Colonic mucosa (tissue), 4 donors: ENCODE measurements around the gene KIAA1755. TPM values are rescaled to one million over a fixed set of nuclear protein-coding genes. Genes with fewer than 3 reads are reported as not detected.

Experiments
- DNase-seq: peaks from one replicate; pipeline ENCODE4 v3.0.0-alpha.2; 2020
- H3K27ac ChIP-seq: fragments of 200-600 bp; one replicate; pipeline ENCODE4 v1.8.0; 2021
- H3K27me3 ChIP-seq: fragments of 200-600 bp; one replicate; pipeline ENCODE4 v1.8.0; 2021
- H3K36me3 ChIP-seq: fragments of 200-600 bp; one replicate; pipeline ENCODE4 v1.8.0; 2021
- H3K4me1 ChIP-seq: fragments of 200-600 bp; one replicate; pipeline ENCODE4 v1.8.0; 2021; ENCODE audit warnings: mild to moderate bottlenecking
- H3K4me3 ChIP-seq: fragments of 200-600 bp; one replicate; pipeline ENCODE4 v1.8.0; 2021
- H3K9ac ChIP-seq, 2 donors: one replicate each; pipeline ENCODE4 v1.7.0; 2013; ENCODE audit warnings: control low read depth in 2 of 2, low read depth in 2 of 2, low read length in 2 of 2
- H3K9me3 ChIP-seq: fragments of 200-600 bp; one replicate; pipeline ENCODE4 v1.8.0; 2021
- intact Hi-C: fragments of 100-400 bp; cut with DNase I; formaldehyde crosslinking; loops from one replicate; pipeline ENCODE4 v1.14.1; 2022
- total RNA-seq, 2 donors: library from RNA; stranded (reverse); fragmentation: NEBNext Ultra II Directional in 1 of 2; extraction: Animal tissue kit (Norgen Biotek cat#: 25700) in 1 of 2; gene quantifications; one replicate each; pipeline ENCODE4 v1.2.1, GENCODE V29; 2021
- TF ChIP-seq, protein P1 (sequence below): fragments of 200-600 bp; IDR thresholded peaks from one replicate; pipeline ENCODE4 v1.8.0; 2022; ENCODE audit warnings: antibody characterized with exemption, mild to moderate bottlenecking
- donor health status: healthy.
- donor health status: DM: no; HTN: no; CAD: no.
- donor health status: DM: no; HTN: no; CAD: no.

The KIAA1755 gene
- total RNA-seq, 2 donors from 2014 or later, result 0.40 to 3.9 TPM

DNA sequence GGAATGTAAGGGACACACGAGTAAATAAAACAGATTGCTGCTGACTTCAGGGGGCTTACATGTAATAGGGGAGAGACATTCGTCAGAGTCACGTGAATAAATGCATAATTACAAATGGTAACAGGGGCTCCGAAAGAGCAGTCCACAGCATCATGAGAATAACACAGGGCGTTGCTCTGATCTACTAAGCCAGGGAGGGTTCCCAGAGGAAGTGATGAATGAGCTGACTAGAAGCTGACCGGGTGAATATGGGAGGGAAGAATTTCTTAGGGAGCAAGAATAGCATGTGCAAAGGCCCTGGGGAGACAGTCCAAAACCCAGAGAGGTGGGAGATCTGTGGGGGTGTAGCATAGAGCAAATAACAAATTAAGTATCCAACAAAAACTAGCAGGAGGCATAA, 45.8 kb upstream of the KIAA1755 start:
- Histone ChIP-seq H3K27me3 (no peaks in the 10 kb centered on the region), H3K27ac (no peak overlapping the region), H3K36me3 (no peaks in the 10 kb centered on the region), H3K4me1 (no peaks in the 10 kb centered on the region), H3K9ac (no peak overlapping the region), H3K9me3 (no peaks in the 10 kb centered on the region), H3K4me3 (no peak overlapping the region)
- no peak for DNase-seq
- intact Hi-C loops, result no loop called here
- TF ChIP-seq, protein P1, sequence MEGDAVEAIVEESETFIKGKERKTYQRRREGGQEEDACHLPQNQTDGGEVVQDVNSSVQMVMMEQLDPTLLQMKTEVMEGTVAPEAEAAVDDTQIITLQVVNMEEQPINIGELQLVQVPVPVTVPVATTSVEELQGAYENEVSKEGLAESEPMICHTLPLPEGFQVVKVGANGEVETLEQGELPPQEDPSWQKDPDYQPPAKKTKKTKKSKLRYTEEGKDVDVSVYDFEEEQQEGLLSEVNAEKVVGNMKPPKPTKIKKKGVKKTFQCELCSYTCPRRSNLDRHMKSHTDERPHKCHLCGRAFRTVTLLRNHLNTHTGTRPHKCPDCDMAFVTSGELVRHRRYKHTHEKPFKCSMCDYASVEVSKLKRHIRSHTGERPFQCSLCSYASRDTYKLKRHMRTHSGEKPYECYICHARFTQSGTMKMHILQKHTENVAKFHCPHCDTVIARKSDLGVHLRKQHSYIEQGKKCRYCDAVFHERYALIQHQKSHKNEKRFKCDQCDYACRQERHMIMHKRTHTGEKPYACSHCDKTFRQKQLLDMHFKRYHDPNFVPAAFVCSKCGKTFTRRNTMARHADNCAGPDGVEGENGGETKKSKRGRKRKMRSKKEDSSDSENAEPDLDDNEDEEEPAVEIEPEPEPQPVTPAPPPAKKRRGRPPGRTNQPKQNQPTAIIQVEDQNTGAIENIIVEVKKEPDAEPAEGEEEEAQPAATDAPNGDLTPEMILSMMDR, result no peak

DNA sequence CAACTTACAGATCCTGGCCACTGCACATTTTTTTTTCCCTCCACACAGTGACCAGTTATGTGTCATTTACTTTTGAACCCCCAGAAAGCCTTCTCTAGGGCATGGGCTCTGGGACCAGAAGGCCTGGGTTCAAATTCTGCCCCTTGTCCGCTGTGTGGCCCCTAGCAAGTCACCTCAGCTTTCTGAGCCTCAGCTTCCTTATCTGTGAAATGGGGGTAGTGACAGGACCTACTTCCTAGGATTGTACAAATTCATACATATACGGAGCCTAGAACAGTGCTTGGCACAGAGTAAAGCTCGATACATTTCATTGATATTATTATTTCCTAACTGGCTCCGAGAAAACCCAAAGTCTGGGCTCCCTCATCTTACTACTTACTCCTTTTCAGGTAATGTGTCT, 45.0 kb upstream of the KIAA1755 start:
- no peak overlapping the region for H3K9ac ChIP-seq
- no peaks in the 10 kb centered on the region for H3K36me3 ChIP-seq
- TF ChIP-seq, protein P1, result no peak
- H3K27me3 ChIP-seq, result no peaks in the 10 kb centered on the region
- H3K27ac ChIP-seq, result no peak overlapping the region
- H3K4me3 ChIP-seq, result no peak overlapping the region
- no peaks in the 10 kb centered on the region for H3K9me3 ChIP-seq
- intact Hi-C loops, result no loop called here
- H3K4me1 ChIP-seq, result no peaks in the 10 kb centered on the region
- no peak for DNase-seq

DNA sequence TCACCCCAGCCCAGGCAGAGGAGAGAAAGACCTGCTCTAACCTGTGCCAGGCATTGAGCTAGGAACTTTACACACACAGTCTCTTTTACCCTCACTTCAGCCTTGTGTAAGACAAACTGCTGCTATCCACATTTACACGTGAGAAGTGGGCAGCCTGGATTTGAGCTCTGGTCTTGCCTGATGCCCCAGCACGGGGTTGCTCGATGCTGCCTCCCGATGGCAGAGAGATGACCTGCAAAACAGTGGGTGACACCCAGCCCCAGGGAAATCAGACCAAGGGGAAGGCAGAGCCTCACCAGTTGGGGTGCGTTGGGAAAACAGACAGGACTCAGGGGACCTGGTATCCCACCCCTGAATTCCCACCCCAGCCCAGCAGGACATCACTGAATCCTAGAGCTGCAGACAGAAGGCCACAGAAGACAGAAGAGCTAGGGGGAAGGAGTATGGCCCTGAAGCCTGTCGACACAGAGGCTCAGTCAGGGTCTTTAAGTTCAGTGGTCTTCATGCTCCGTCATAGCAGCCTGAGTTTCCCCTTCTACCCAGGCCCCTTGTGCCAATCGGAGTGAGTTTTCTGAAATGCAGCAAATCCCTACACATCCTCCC, 44.4 kb upstream of the KIAA1755 start:
- no peaks in the 10 kb centered on the region for H3K36me3 ChIP-seq
- H3K27ac ChIP-seq, result no peak overlapping the region
- peak; percentile 33 for DNase-seq
- H3K9ac ChIP-seq, result no peak overlapping the region
- no peaks in the 10 kb centered on the region for H3K4me1 ChIP-seq
- intact Hi-C loops, result no loop called here
- no peaks in the 10 kb centered on the region for H3K9me3 ChIP-seq
- H3K4me3 ChIP-seq, result no peak overlapping the region
- TF ChIP-seq, protein P1, result no peak
- no peaks in the 10 kb centered on the region for H3K27me3 ChIP-seq

GRCh38 chr20:38303908-38304379, 43.4 kb upstream of the KIAA1755 start, which contains the start of gene BPI:
Gene BPI, plus strand, starts transcription at chr20:38304156. Its CDS starts 68 bp downstream, at chr20:38304224.
- Histone ChIP-seq H3K27ac (no peak within 1 kb of the TSS), H3K4me3 (no peak within 1 kb of the TSS), H3K4me1 (no peaks in the 10 kb centered on the region), H3K9me3 (no peaks in the 10 kb centered on the region), H3K9ac (no peak within 1 kb of the TSS), H3K27me3 (no peaks in the 10 kb centered on the region), H3K36me3 (no peaks in the 10 kb centered on the region)
- TF ChIP-seq, protein P1, result no peak
- no peak for DNase-seq
- intact Hi-C loops, result no loop called here

DNA sequence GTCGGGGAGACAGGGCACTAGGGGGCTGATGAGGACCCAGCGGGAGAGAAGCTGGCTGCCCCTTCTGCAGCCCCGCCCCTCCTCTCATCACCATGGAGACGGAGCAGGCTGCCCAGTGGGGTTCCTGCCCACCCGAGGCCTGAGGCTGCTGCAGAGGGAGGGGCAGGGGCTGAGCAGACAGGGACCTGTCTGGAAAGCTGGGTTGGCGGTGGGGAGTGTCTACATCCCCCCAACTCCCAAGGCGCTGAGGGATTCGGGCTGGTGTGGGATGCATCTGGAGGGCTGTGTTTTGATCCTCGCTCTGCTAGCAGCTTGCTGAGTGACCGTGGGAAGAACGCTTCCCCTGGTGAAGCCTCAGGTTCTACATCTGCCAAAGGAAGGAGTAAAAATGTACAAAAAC, 42.3 kb upstream of the KIAA1755 start:
- Histone ChIP-seq H3K27me3 (no peaks in the 10 kb centered on the region), H3K4me3 (no peak overlapping the region), H3K36me3 (no peaks in the 10 kb centered on the region), H3K4me1 (no peaks in the 10 kb centered on the region), H3K9me3 (no peaks in the 10 kb centered on the region), H3K9ac (no peak overlapping the region), H3K27ac (no peak overlapping the region)
- intact Hi-C loops, result no loop called here
- TF ChIP-seq, protein P1, result no peak
- no peak for DNase-seq
